Activated CD8-positive, alpha-beta memory T cell treated with anti-CD3 and anti-CD28 coated beads for 36 hours (primary cell): Measurements from ENCODE around the gene USP1. TPM values are rescaled to one million over a fixed set of nuclear protein-coding genes. Genes with fewer than 3 reads are reported as not detected.

Source experiments
- CTCF ChIA-PET: fragments of 350-600 bp; sonication (Branson Sonifier 250); formaldehyde crosslinking; loops from one replicate; lab custom pipeline; 2021; ENCODE audit warnings: antibody characterized with exemption; lab: Charles Lee
- POLR2A ChIA-PET: fragments of 350-600 bp; sonication (Branson Sonifier 250); formaldehyde crosslinking; loops from one replicate; lab custom pipeline; 2021; ENCODE audit warnings: antibody characterized with exemption; lab: Charles Lee
- total RNA-seq, 2 experiments: library from RNA; stranded (reverse); gene quantifications; one replicate each; pipeline ENCODE4 v1.2.3, GENCODE V29; 2021

Gene USP1
- total RNA-seq, 2 experiments from 2014 or later = 98.4 to 101 TPM

GRCh38 chr1:62424411-62424810 lies 12.4 kb upstream of the USP1 start:
- POLR2A ChIA-PET = no interaction called here
- CTCF ChIA-PET = interaction anchor here (0.5 kb wide), 1 partner anchor 251 kb away, joined by 5 read pairs; no protein-coding TSS in a partner anchor

GRCh38 chr1:62425041-62425440 lies 11.8 kb upstream of the USP1 start:
- CTCF ChIA-PET = interaction anchor here (0.5 kb wide), 1 partner anchor 82 kb away, joined by 5 read pairs; no protein-coding TSS in a partner anchor
- POLR2A ChIA-PET = no interaction called here

- POLR2A ChIA-PET = no interaction called here
- CTCF ChIA-PET = interaction anchor here (0.5 kb wide), 1 partner anchor 278 kb away, joined by 4 read pairs; no protein-coding TSS in a partner anchor
These were observed 10.6 kb upstream of the USP1 start for GRCh38 chr1:62426237-62426636.

GRCh38 chr1:62426794-62427193 lies 10.1 kb upstream of the USP1 start:
- ChIA-PET CTCF (no interaction called here), POLR2A (no interaction called here)

- ChIA-PET POLR2A (no interaction called here), CTCF (no interaction called here)
These were observed 8.5 kb upstream of the USP1 start for GRCh38 chr1:62428351-62428750.

- CTCF ChIA-PET = no interaction called here
- POLR2A ChIA-PET = no interaction called here
These were observed 7.3 kb upstream of the USP1 start for GRCh38 chr1:62429581-62429980.

- ChIA-PET CTCF (no interaction called here), POLR2A (no interaction called here)
These were observed 2.8 kb upstream of the USP1 start for GRCh38 chr1:62433861-62434617.

GRCh38 chr1:62434618-62435001 lies 2.2 kb upstream of the USP1 start:
- POLR2A ChIA-PET = no interaction called here
- CTCF ChIA-PET = no interaction called here

- ChIA-PET CTCF (no interaction called here), POLR2A (no interaction called here)
These were observed 1.4 kb upstream of the USP1 start for GRCh38 chr1:62435231-62436038.

- CTCF ChIA-PET = no interaction called here
These were observed 797 bp upstream of the USP1 start for GRCh38 chr1:62436039-62436465.

GRCh38 chr1:62437273-62437940 lies 558 bp downstream of the USP1 start:
- ChIA-PET CTCF (interaction anchor here (0.8 kb wide), 1 partner anchor 46 kb away, joined by 3 read pairs; no protein-coding TSS in a partner anchor), POLR2A (no interaction called here)

More at GRCh38 chr1:62436039-62436465, 797 bp upstream of the USP1 start:
- POLR2A ChIA-PET = no interaction called here

- ChIA-PET CTCF (no interaction called here), POLR2A (no interaction called here)
These were observed 1.3 kb downstream of the USP1 start for GRCh38 chr1:62438163-62438562.

- CTCF ChIA-PET = interaction anchor here (0.8 kb wide), 1 partner anchor 11 kb away, joined by 3 read pairs; no protein-coding TSS in a partner anchor
- POLR2A ChIA-PET = no interaction called here
These were observed 3.0 kb downstream of the USP1 start for GRCh38 chr1:62439652-62440371.

- ChIA-PET CTCF (no interaction called here), POLR2A (no interaction called here)
These were observed 7.9 kb downstream of the USP1 start for GRCh38 chr1:62444701-62445100.

GRCh38 chr1:62448221-62448933 lies 11.5 kb downstream of the USP1 start:
- ChIA-PET CTCF (no interaction called here), POLR2A (no interaction called here)

- CTCF ChIA-PET = interaction anchor here (1.0 kb wide), 1 partner anchor 11 kb away, joined by 3 read pairs; no protein-coding TSS in a partner anchor
- POLR2A ChIA-PET = no interaction called here
These were observed 13.5 kb downstream of the USP1 start for GRCh38 chr1:62450301-62450700.

GRCh38 chr1:62452951-62453350 lies 16.1 kb downstream of the USP1 start:
- ChIA-PET POLR2A (no interaction called here), CTCF (no interaction called here)

GRCh38 chr1:62457955-62458354 lies 21.1 kb downstream of the USP1 start:
- ChIA-PET POLR2A (interaction anchor here (0.6 kb wide), 1 partner anchor 12 kb away, joined by 3 read pairs; no protein-coding TSS in a partner anchor), CTCF (no interaction called here)
